ENCODE measurements around the gene SELENON. TPM values are rescaled to one million over a fixed set of nuclear protein-coding genes. Genes with fewer than 3 reads are reported as not detected.

SELENON gene
- total and polyA plus RNA-seq, 9 of the 15 experiments (the other 6 are each of a cell fraction or from before 2014, with no cell fraction given), result 0.43 to 26.7 (median 7.0) TPM

DNA sequence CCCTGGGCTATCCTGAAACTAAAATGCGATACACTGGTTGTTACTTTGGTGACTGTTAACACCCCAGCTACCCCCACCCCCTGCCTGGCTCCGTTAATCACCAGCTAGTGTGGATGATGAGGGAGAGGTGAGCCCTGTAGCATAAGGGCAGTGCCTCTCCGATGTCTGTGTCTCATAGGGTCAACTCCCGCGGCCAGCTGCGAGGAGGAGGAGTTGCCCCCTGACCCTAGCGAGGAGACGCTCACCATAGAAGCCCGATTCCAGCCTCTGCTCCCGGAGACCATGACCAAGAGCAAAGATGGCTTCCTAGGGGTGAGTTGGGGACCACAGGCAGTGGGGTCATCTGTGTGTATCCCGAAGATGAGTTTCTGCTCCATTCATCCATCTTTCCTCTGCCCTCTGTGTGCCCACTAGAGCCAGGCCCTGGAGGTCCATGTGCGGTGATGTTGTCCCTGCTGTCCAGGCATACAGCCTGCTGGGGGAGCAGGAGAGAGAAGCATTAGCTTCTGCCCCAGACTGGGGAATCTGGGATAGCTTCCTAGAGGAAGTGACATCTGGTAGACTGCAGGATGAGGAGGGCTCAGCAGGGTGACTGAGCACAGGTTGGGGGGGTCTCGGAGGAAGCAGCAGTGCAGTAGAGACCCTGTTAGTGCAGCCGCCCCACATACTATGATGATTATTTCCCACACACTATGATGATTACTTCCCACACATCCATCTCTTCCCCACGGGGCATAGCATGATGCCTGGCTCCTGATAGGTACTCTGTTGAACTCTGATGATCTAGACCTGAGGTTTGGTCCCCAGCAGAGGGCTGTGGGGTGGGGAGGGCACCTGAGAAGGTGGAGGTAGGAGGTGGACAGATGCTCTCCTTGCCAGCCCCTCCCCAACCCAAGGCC, 5.2 kb downstream of the SELENON start:
- no peak for TF ChIP-seq NFIC (IDR thresholded peaks at IDR 0.05)
- TF ChIP-seq ZNF445 (CRISPR knock-in tag; IDR thresholded peaks at IDR 0.05; ENCODE audit: low read depth), result no peak
- TF ChIP-seq GTF2F1 (IDR thresholded peaks at IDR 0.05; ENCODE audit: low read depth, low read length), result no peak
- TF ChIP-seq TEAD1 (CRISPR knock-in tag; IDR thresholded peaks at IDR 0.05), result no peak
- no peak for TF ChIP-seq JUNB (CRISPR knock-in tag; conservative IDR thresholded peaks at IDR 0.05)
- TF ChIP-seq STAT6 (CRISPR knock-in tag; IDR thresholded peaks at IDR 0.05), result no peak
- no peak for TF ChIP-seq TEAD4 (IDR thresholded peaks at IDR 0.05; ENCODE audit: low read length)
- no peak for TF ChIP-seq TEAD4 (CRISPR knock-in tag; IDR thresholded peaks at IDR 0.05; ENCODE audit: borderline replicate concordance)
- no peak for TF ChIP-seq ZNF609 (CRISPR knock-in tag; IDR thresholded peaks at IDR 0.05; ENCODE audit: borderline replicate concordance)
- no peak for TF ChIP-seq SUPT5H (IDR thresholded peaks at IDR 0.05)
- no peak for TF ChIP-seq ZNF23 (CRISPR knock-in tag; IDR thresholded peaks at IDR 0.05)
- TF ChIP-seq YBX1 (IDR thresholded peaks at IDR 0.05), result no peak
- TF ChIP-seq KLF10 (CRISPR knock-in tag; IDR thresholded peaks at IDR 0.05), result no peak
- TF ChIP-seq CBX3 (IDR thresholded peaks at IDR 0.05; ENCODE audit: borderline replicate concordance in 1 of 2, low read length in 2 of 2), result no peak
- TF ChIP-seq NR1H2 (CRISPR knock-in tag; IDR thresholded peaks at IDR 0.05), result no peak

More for the DNA sequence above, 5.2 kb downstream of the SELENON start:
- Histone ChIP-seq H3K4me2 (ENCODE audit: insufficient read depth, low read length) (no peak overlapping the region), H3K4me3 (no peak overlapping the region), H3K9me3 (replicated peaks; ENCODE audit: control insufficient read depth, insufficient read depth, low read depth, low read length) (no peaks in the 10 kb centered on the region), H3K79me2 (ENCODE audit: control insufficient read depth, insufficient read depth, low read length) (no peaks in the 10 kb centered on the region), H3K9me1 (ENCODE audit: control insufficient read depth, insufficient read depth, low read length) (no peaks in the 10 kb centered on the region), H2AFZ (ENCODE audit: low read depth, low read length) (no peak overlapping the region), H3K9ac (ENCODE audit: insufficient read depth in 1 of 2, low read depth in 2 of 2, low read length in 2 of 2) (no peak overlapping the region), H3K36me3 (ENCODE audit: control insufficient read depth, insufficient read depth, low read length) (no peaks in the 10 kb centered on the region), H3K27me3 (ENCODE audit: control insufficient read depth in 2 of 2, insufficient read depth in 2 of 2, low read length in 2 of 2) (no peaks in the 10 kb centered on the region), H4K20me1 (replicated peaks; ENCODE audit: control insufficient read depth, insufficient read depth, low read length) (0 out of 2 replicates have a peak, but pooled peaks cover 2% of the 10 kb centered on the region), H3K4me1 (replicated peaks in 1 of 2; ENCODE audit: control insufficient read depth in 2 of 2, insufficient read depth in 2 of 2, low read length in 2 of 2) (peaks cover 15 to 36% of the 10 kb centered on the region in 2 experiments; a peak in 4 of 5 replicates), H3K27ac (ENCODE audit: extremely low read depth, low read depth, low read length) (no peak overlapping the region)
- POLR2A ChIA-PET, result no interaction called here
- intact Hi-C loops (cut with micrococcal nuclease), result no loop called here
- in situ Hi-C loops (cut with MboI), result no loop called here
- ATAC-seq, result no peak
- FAIRE-seq, result no peak
- no TSS peak for BruUV-seq (replicated peaks)
- CTCF ChIA-PET (ENCODE audit: low intra/inter-chr PET ratio), result no interaction called here
- DNase-seq (ENCODE audit: extremely low read depth in 1 of 4, low spot score in 3 of 4), result no peak
- 53% methylated on average over 15 of the region's 15 CpGs for WGBS (ENCODE audit: insufficient coverage, low coverage, missing lambda C conversion rate)

Measured in K562 (cell line).